Measurements from ENCODE around the gene C1orf50.

DNA sequence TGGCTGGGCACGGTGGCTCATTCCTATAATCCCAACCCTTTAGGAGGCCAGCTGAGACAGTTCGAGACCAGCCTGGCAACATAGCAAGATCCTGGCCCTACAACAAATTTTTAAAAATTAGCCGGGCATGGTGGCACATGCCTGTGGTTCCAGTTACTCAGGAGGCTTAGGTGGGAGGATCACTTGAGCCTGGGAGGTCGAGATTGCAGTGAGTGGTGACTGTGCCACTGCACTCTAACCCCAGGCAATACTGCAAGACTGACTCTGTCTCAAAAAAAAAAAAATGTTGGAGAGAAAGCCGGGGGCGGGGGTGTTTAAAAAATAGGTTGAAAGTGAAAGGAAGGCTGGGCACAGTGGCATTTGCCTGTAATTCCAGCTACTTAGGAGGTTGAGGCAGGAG lies 43.5 kb upstream of the C1orf50 start:
- TF ChIP-seq POLR2AphosphoS5 (IDR thresholded peaks at IDR 0.05), result no peak
- TF ChIP-seq, protein P1, sequence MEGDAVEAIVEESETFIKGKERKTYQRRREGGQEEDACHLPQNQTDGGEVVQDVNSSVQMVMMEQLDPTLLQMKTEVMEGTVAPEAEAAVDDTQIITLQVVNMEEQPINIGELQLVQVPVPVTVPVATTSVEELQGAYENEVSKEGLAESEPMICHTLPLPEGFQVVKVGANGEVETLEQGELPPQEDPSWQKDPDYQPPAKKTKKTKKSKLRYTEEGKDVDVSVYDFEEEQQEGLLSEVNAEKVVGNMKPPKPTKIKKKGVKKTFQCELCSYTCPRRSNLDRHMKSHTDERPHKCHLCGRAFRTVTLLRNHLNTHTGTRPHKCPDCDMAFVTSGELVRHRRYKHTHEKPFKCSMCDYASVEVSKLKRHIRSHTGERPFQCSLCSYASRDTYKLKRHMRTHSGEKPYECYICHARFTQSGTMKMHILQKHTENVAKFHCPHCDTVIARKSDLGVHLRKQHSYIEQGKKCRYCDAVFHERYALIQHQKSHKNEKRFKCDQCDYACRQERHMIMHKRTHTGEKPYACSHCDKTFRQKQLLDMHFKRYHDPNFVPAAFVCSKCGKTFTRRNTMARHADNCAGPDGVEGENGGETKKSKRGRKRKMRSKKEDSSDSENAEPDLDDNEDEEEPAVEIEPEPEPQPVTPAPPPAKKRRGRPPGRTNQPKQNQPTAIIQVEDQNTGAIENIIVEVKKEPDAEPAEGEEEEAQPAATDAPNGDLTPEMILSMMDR (IDR thresholded peaks at IDR 0.05 in 8 of 11, conservative IDR thresholded peaks at IDR 0.05 in 3 of 11), result no peak
- TF ChIP-seq POLR2A (IDR thresholded peaks at IDR 0.05), result no peak
